HepG2 (cell line): ENCODE data around the gene CAMSAP3. TPM values are rescaled to one million over a fixed set of nuclear protein-coding genes. Genes with fewer than 3 reads are reported as not detected.

Experiments
- HNRNPK ChIP-seq: fragments of 200-400 bp; formaldehyde crosslinking; IDR thresholded peaks from 2 replicates; pipeline ENCODE4 v1.6.1; 2018; ENCODE audit warnings: low read length, low read depth, moderate library complexity, mild to moderate bottlenecking; ENCODE audit not compliant: poor library complexity, severe bottlenecking
- KAT7 ChIP-seq: IDR thresholded peaks from 2 replicates; pipeline ENCODE4 v1.6.1; 2018; ENCODE audit warnings: borderline replicate concordance, missing compliant biosample characterization
- ZNF256 ChIP-seq: sonication (generic); formaldehyde crosslinking; conservative IDR thresholded peaks from 2 replicates; pipeline ENCODE4 v1.4.0; 2020; ENCODE audit warnings: missing genetic modification reagents
- ZNF432 ChIP-seq: sonication (generic); formaldehyde crosslinking; IDR thresholded peaks from 2 replicates; pipeline ENCODE4 v1.5.0; 2020; ENCODE audit warnings: missing genetic modification reagents, mild to moderate bottlenecking, borderline replicate concordance
- ZNF619 ChIP-seq: sonication (generic); formaldehyde crosslinking; IDR thresholded peaks from 2 replicates; pipeline ENCODE4 v1.4.0; 2020; ENCODE audit warnings: mild to moderate bottlenecking, missing genetic modification reagents
- ZNF816 ChIP-seq: sonication (generic); formaldehyde crosslinking; IDR thresholded peaks from 2 replicates; pipeline ENCODE4 v1.8.0; 2022; ENCODE audit warnings: missing genetic modification reagents, mild to moderate bottlenecking, borderline replicate concordance
- polyA plus RNA-seq, 8 experiments: library from polyadenylated mRNA; depleted of rRNA in 3 of 8; stranded (reverse) in 7 of 8; unstranded in 1 of 8; fragments of >200 nt; fragmentation: Illumina TruSeq in 4 of 8; extraction: Trizol in 4 of 8; gene quantifications; 2 replicates each; pipeline versions ENCODE4 v1.2.1 to v1.2.3, GENCODE V29; 2011 to 2016; ENCODE audit warnings: low read depth in 4 of 8, missing spikeins in 1 of 8, mixed read lengths in 1 of 8; ENCODE audit not compliant: insufficient read depth in 1 of 8
- total RNA-seq, 5 experiments: library from RNA; depleted of rRNA; stranded (reverse); fragments of >200 nt; fragmentation: Illumina TruSeq; extraction: Trizol; gene quantifications; 2 replicates each; pipeline ENCODE4 v1.2.3, GENCODE V29; 2016; ENCODE audit warnings: low read depth in 1 of 5
- TF ChIP-seq, protein P1 (sequence below): sonication (generic); formaldehyde crosslinking; conservative IDR thresholded peaks from 2 replicates; pipeline ENCODE4 v1.4.0; 2020; ENCODE audit warnings: missing genetic modification reagents
- TF ChIP-seq, protein P2 (sequence below): sonication (generic); formaldehyde crosslinking; IDR thresholded peaks from 2 replicates; pipeline ENCODE4 v1.5.1; 2020; ENCODE audit warnings: mild to moderate bottlenecking, missing genetic modification reagents, moderate library complexity
- TF ChIP-seq, protein P3 (sequence below): sonication (generic); formaldehyde crosslinking; IDR thresholded peaks from 2 replicates; pipeline ENCODE4 v1.8.1; 2023; ENCODE audit warnings: mild to moderate bottlenecking, missing genetic modification reagents
- TF ChIP-seq, protein P4 (sequence below): sonication (generic); formaldehyde crosslinking; IDR thresholded peaks from 2 replicates; pipeline ENCODE4 v1.4.0; 2020; ENCODE audit warnings: mild to moderate bottlenecking, low read depth, missing genetic modification reagents
- TF ChIP-seq, protein P5 (sequence below): sonication (generic); formaldehyde crosslinking; IDR thresholded peaks from 2 replicates; pipeline ENCODE4 v1.5.0; 2020; ENCODE audit warnings: mild to moderate bottlenecking, low read depth, missing genetic modification reagents, borderline replicate concordance
- TF ChIP-seq, protein P6 (sequence below): sonication (generic); formaldehyde crosslinking; IDR thresholded peaks from 2 replicates; pipeline ENCODE4 v1.5.0; 2020; ENCODE audit warnings: mild to moderate bottlenecking, missing genetic modification reagents
- TF ChIP-seq, protein P7 (sequence below): sonication (generic); formaldehyde crosslinking; IDR thresholded peaks from 2 replicates; pipeline ENCODE4 v1.5.1; 2020; ENCODE audit warnings: missing genetic modification reagents, mild to moderate bottlenecking, borderline replicate concordance

CAMSAP3 gene
- total and polyA plus RNA-seq, 2 of the 13 experiments (the other 11 are each of a cell fraction or from before 2014, with no cell fraction given): 10.8 to 11.8 TPM

DNA sequence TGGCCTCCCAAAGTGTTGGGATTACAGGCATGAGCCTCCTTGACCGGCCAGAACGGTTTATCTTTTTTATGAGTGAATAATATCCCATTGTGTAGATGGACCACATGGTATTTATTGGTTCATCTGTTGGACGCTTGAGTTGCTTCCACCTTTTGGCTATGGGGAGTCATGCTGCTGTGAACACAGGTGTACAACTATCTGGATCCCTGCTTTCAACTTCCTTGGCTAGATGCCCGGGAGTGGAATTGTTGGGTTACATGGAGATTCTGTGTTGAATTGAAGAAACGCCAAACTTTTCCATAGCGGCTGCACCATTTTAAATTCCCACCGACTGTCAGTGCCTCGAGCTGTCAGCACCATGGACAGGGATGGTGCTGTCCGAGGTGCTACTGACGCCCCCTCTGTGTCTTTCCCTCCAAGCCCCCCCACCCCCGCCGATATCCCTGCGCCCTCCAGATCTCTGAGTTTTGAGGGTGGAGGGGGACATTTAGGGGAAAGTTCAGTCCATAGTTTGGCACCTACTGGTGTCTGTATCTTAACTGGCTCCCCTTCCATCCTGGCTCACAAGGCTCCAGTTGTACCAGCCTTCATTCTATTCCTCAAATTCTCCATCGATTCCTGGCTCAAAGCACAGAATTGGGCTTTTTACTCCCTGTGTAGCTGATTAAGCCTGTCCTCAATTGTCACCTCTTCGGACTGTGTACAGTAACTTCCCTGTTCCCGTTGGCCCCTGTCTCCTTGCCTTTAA, 32.8 kb upstream of the CAMSAP3 start (continued):
- TF ChIP-seq, protein P1, sequence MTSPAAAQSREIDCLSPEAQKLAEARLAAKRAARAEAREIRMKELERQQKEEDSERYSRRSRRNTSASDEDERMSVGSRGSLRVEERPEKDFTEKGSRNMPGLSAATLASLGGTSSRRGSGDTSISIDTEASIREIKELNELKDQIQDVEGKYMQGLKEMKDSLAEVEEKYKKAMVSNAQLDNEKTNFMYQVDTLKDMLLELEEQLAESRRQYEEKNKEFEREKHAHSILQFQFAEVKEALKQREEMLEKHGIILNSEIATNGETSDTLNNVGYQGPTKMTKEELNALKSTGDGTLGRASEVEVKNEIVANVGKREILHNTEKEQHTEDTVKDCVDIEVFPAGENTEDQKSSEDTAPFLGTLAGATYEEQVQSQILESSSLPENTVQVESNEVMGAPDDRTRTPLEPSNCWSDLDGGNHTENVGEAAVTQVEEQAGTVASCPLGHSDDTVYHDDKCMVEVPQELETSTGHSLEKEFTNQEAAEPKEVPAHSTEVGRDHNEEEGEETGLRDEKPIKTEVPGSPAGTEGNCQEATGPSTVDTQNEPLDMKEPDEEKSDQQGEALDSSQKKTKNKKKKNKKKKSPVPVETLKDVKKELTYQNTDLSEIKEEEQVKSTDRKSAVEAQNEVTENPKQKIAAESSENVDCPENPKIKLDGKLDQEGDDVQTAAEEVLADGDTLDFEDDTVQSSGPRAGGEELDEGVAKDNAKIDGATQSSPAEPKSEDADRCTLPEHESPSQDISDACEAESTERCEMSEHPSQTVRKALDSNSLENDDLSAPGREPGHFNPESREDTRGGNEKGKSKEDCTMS (CRISPR knock-in tag): peak; percentile 99
- TF ChIP-seq ZNF816 (CRISPR knock-in tag) (peak; percentile 95), ZNF619 (no peak), HNRNPK (no peak), KAT7 (CRISPR knock-in tag) (no peak), ZNF256 (CRISPR knock-in tag) (peak; percentile 99), ZNF432 (peak; percentile 90; the same call in 1 of the 2 replicates)
- TF ChIP-seq, protein P2, sequence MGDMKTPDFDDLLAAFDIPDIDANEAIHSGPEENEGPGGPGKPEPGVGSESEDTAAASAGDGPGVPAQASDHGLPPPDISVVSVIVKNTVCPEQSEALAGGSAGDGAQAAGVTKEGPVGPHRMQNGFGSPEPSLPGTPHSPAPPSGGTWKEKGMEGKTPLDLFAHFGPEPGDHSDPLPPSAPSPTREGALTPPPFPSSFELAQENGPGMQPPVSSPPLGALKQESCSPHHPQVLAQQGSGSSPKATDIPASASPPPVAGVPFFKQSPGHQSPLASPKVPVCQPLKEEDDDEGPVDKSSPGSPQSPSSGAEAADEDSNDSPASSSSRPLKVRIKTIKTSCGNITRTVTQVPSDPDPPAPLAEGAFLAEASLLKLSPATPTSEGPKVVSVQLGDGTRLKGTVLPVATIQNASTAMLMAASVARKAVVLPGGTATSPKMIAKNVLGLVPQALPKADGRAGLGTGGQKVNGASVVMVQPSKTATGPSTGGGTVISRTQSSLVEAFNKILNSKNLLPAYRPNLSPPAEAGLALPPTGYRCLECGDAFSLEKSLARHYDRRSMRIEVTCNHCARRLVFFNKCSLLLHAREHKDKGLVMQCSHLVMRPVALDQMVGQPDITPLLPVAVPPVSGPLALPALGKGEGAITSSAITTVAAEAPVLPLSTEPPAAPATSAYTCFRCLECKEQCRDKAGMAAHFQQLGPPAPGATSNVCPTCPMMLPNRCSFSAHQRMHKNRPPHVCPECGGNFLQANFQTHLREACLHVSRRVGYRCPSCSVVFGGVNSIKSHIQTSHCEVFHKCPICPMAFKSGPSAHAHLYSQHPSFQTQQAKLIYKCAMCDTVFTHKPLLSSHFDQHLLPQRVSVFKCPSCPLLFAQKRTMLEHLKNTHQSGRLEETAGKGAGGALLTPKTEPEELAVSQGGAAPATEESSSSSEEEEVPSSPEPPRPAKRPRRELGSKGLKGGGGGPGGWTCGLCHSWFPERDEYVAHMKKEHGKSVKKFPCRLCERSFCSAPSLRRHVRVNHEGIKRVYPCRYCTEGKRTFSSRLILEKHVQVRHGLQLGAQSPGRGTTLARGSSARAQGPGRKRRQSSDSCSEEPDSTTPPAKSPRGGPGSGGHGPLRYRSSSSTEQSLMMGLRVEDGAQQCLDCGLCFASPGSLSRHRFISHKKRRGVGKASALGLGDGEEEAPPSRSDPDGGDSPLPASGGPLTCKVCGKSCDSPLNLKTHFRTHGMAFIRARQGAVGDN (CRISPR knock-in tag): no peak; the same call in 1 of the 2 replicates
- TF ChIP-seq, protein P3, sequence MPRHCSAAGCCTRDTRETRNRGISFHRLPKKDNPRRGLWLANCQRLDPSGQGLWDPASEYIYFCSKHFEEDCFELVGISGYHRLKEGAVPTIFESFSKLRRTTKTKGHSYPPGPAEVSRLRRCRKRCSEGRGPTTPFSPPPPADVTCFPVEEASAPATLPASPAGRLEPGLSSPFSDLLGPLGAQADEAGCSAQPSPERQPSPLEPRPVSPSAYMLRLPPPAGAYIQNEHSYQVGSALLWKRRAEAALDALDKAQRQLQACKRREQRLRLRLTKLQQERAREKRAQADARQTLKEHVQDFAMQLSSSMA (CRISPR knock-in tag): peak; percentile 77; the same call in 1 of the 2 replicates
- TF ChIP-seq, protein P4, sequence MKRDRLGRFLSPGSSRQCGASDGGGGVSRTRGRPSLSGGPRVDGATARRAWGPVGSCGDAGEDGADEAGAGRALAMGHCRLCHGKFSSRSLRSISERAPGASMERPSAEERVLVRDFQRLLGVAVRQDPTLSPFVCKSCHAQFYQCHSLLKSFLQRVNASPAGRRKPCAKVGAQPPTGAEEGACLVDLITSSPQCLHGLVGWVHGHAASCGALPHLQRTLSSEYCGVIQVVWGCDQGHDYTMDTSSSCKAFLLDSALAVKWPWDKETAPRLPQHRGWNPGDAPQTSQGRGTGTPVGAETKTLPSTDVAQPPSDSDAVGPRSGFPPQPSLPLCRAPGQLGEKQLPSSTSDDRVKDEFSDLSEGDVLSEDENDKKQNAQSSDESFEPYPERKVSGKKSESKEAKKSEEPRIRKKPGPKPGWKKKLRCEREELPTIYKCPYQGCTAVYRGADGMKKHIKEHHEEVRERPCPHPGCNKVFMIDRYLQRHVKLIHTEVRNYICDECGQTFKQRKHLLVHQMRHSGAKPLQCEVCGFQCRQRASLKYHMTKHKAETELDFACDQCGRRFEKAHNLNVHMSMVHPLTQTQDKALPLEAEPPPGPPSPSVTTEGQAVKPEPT (CRISPR knock-in tag): peak; percentile 52; the same call in 1 of the 2 replicates
- TF ChIP-seq, protein P5, sequence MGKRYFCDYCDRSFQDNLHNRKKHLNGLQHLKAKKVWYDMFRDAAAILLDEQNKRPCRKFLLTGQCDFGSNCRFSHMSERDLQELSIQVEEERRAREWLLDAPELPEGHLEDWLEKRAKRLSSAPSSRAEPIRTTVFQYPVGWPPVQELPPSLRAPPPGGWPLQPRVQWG: peak; percentile 90; the same call in 1 of the 2 replicates
- TF ChIP-seq, protein P6, sequence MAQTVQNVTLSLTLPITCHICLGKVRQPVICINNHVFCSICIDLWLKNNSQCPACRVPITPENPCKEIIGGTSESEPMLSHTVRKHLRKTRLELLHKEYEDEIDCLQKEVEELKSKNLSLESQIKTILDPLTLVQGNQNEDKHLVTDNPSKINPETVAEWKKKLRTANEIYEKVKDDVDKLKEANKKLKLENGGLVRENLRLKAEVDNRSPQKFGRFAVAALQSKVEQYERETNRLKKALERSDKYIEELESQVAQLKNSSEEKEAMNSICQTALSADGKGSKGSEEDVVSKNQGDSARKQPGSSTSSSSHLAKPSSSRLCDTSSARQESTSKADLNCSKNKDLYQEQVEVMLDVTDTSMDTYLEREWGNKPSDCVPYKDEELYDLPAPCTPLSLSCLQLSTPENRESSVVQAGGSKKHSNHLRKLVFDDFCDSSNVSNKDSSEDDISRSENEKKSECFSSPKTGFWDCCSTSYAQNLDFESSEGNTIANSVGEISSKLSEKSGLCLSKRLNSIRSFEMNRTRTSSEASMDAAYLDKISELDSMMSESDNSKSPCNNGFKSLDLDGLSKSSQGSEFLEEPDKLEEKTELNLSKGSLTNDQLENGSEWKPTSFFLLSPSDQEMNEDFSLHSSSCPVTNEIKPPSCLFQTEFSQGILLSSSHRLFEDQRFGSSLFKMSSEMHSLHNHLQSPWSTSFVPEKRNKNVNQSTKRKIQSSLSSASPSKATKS (CRISPR knock-in tag): no peak
- TF ChIP-seq, protein P7, sequence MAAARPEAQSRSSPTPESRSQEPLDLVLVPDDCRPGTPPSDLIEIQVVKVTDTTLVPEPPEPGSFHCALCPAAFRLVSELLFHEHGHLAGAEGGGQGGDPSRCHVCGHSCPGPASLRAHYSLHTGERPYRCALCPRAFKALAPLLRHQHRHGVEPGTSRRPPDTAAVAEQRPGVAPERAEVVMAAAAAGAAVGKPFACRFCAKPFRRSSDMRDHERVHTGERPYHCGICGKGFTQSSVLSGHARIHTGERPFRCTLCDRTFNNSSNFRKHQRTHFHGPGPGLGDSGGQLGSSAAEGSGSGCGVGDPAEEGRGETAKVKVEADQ: peak; percentile 91
